ENCODE data around the gene CARMIL3.
"Not testable (repeated sequence)": the region's sequence is repeated elsewhere in the genome, so short reads cannot be mapped to it uniquely, and the experiment has no call there.

CARMIL3 gene, protein sequence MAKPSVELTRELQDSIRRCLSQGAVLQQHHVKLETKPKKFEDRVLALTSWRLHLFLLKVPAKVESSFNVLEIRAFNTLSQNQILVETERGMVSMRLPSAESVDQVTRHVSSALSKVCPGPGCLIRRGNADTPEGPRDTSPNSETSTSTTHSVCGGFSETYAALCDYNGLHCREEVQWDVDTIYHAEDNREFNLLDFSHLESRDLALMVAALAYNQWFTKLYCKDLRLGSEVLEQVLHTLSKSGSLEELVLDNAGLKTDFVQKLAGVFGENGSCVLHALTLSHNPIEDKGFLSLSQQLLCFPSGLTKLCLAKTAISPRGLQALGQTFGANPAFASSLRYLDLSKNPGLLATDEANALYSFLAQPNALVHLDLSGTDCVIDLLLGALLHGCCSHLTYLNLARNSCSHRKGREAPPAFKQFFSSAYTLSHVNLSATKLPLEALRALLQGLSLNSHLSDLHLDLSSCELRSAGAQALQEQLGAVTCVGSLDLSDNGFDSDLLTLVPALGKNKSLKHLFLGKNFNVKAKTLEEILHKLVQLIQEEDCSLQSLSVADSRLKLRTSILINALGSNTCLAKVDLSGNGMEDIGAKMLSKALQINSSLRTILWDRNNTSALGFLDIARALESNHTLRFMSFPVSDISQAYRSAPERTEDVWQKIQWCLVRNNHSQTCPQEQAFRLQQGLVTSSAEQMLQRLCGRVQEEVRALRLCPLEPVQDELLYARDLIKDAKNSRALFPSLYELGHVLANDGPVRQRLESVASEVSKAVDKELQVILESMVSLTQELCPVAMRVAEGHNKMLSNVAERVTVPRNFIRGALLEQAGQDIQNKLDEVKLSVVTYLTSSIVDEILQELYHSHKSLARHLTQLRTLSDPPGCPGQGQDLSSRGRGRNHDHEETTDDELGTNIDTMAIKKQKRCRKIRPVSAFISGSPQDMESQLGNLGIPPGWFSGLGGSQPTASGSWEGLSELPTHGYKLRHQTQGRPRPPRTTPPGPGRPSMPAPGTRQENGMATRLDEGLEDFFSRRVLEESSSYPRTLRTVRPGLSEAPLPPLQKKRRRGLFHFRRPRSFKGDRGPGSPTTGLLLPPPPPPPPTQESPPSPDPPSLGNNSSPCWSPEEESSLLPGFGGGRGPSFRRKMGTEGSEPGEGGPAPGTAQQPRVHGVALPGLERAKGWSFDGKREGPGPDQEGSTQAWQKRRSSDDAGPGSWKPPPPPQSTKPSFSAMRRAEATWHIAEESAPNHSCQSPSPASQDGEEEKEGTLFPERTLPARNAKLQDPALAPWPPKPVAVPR (N-terminal part only)

GRCh38 chr14:24051789-24052655, at the start of gene CARMIL3:
CARMIL3 (plus strand) TSS chr14:24052009; CDS start chr14:24052154, 145 bp downstream.
- peak; percentile 47 for DNase-seq

GRCh38 chr14:24006471-24006816, 45.4 kb upstream of the CARMIL3 start:
- DNase-seq = not testable (repeated sequence)

GRCh38 chr14:24006817-24007652, 44.8 kb upstream of the CARMIL3 start:
- DNase-seq = peak; percentile 2

DNA sequence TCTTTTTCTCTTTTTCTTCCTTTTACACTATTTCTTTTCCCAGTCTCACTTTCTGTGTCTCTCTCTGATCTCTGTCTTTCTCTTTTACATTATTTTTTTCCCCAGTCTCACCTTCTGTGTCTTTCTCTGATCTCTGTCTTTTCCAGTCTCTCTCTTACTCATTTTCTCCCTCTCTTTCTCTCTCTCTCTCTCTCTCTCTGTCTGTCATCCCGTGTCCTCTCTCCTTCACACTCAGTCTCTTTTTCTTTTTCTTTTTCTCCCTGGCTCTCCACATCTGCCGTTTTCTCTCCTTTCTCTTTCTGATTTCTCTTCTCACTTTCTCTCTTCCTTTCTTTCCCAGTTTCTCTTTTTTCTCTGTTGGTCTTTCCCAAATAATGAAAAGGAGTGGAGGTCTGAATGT, 40.8 kb upstream of the CARMIL3 start:
- no peak for DNase-seq

DNA sequence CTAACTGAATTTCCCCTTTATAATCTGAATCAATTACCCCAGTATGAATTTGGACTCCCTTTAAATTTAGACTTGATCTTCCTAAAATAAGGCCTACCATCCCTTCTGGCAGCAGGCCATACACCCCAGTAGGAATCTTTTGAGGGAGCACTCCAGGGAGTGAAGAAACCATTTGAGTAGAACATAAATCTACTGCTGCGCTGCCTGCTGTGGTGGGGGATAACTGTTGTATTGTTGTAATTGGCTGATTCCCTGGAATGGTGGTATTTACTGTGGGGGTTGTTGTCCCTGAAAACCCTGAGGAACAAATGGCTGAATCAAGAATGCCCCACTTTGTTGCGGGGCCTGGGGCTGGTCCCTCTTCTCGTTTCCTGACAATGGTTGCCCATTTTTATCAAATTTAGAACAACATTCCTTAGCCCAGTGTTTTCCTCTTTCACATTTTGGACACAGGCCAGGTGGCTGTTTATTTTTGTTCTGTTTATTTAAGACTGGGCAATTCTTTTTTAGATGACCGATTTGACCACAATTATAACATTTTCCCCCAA, 39.0 kb upstream of the CARMIL3 start:
- DNase-seq = not testable (repeated sequence)

GRCh38 chr14:24013654-24014514, 37.9 kb upstream of the CARMIL3 start:
- peak; percentile 63 for DNase-seq

GRCh38 chr14:24015745-24016144, 36.1 kb upstream of the CARMIL3 start:
- not testable (repeated sequence) for DNase-seq

GRCh38 chr14:24018978-24019377, 32.8 kb upstream of the CARMIL3 start:
- not testable (repeated sequence) for DNase-seq

DNA sequence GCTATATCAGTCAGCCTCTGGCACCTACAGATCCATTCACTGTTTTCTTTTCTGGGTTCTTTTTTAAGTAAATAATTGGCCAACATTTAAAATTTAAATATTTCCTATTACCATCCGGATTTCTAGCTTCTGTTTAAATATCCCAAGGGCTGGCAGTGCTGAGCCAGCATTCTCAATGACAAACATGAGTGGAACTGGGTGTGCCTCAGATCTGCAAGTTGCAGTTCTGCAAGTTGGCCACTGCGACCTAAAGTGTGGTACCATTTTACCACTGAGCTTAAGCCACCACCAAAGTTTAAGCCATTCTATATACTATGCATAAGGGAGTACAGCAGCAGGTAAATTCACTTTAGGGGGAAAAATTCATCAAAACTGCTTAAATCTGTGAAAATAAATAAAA, 31.9 kb upstream of the CARMIL3 start:
- DNase-seq = not testable (repeated sequence)

GRCh38 chr14:24020520-24020919, 31.3 kb upstream of the CARMIL3 start:
- DNase-seq = not testable (repeated sequence)

- DNase-seq = not testable (repeated sequence)
Measured at GRCh38 chr14:24024939-24025418, 26.8 kb upstream of the CARMIL3 start.

- DNase-seq = not testable (repeated sequence)
Measured at GRCh38 chr14:24029687-24030086, 22.1 kb upstream of the CARMIL3 start.

DNA sequence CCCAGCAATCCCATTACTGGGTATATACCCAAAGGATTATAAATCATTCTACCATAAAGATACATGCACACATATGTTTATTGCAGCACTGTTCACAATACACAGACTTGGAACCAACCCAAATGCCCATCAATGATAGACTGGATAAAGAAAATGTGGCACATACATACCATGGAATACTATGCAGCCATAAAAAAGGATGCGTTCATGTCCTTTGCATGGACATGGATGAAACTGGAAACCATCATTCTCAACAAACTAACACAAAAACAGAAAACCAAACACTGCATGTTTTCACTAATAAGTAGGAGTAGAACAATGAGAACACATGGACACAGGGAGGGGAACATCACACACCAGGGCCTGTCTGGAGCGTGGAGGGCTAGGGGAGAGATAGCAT, 20.5 kb upstream of the CARMIL3 start:
- not testable (repeated sequence) for DNase-seq

- DNase-seq = no peak
Measured at GRCh38 chr14:24032727-24033418, 18.9 kb upstream of the CARMIL3 start.

DNA sequence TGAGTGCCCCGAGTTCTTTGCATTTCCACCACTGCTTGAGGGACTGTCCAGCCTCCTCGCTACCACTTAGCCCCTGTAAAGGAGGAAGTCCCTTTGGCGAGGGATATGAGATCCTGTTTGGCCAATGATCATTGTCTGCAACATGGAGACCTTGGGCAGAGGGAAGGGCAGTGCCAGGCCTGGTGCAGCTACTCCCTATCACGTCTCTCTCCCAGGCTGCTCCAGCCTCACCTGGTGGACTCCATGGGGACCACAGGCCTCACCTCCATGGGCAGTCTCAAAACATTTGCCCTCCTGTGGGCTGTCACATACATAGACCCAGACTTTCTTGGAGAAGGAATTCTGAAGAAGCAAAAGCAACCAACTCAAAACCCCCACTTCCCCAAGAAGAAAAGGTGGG, 16.0 kb upstream of the CARMIL3 start:
- DNase-seq = not testable (repeated sequence)

- peak; percentile 62 for DNase-seq
Measured at GRCh38 chr14:24036169-24036962, 15.4 kb upstream of the CARMIL3 start.

DNA sequence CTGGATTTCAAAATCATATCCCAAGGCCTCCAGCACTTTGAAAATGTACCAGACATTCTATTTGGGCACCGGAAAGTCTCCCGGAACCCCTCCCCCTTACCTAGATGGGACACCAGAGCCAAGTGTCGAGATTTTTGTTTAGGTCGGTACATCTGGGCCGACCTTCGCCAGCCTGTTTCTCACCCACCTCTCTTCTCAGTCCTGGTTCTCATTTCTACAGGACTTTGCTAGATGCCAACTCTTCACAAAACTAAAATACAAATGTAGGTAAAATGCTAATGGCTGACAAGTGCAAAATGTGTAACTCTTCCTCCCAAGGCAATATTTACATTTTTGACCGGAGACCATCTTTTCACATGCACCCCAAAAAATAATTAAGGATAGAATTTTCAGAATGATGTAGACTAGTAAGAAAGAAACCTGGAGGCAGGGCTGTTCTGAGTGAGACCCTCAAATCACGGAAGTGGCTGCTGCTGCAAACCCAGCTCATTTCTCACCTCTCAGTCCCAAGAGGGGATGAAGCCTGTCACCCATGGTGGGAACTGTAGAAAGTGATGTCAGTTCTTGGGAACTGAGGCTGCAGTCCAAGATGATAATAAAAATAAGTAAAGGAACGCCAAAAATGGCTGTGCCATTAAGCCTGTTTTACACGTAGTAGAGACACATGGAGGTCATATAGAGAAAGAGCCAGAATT, 14.7 kb upstream of the CARMIL3 start:
- not testable (repeated sequence) for DNase-seq
